Endothelial cell of umbilical vein (primary cell): ENCODE data around the gene FHOD3. TPM values are rescaled to one million over a fixed set of nuclear protein-coding genes. Genes with fewer than 3 reads are reported as not detected.

Experiments
- BruUV-seq: library from RNA; stranded (reverse); fragments of 400-500 nt; replicated peaks from 2 replicates; lab custom pipeline; 2021; lab: Mats Ljungman, UMichigan
- CTCF ChIA-PET: fragments of 300-600, 350-600 bp; sonication (Branson Sonifier 250); formaldehyde crosslinking; loops from one replicate; lab custom pipeline; 2021; ENCODE audit warnings: antibody characterized with exemption, inconsistent platforms; lab: Charles Lee
- POLR2A ChIA-PET: fragments of 300-600, 350-600 bp; sonication (Branson Sonifier 250); formaldehyde crosslinking; loops from one replicate; lab custom pipeline; 2021; ENCODE audit warnings: antibody characterized with exemption, inconsistent platforms; lab: Charles Lee
- DNase-seq: peaks from one replicate; pipeline ENCODE4 v3.0.0-alpha.2; 2011; ENCODE audit warnings: low read depth, low spot score
- FAIRE-seq: peaks from 2 replicates; lab custom pipeline; 2011; peaks lifted over from hg19 to GRCh38; lab: Jason Lieb, UNC
- H2AFZ ChIP-seq: 2 replicates; pipeline ENCODE4 v1.6.0; 2012; ENCODE audit warnings: low read depth, low read length, control low read depth, inconsistent platforms
- H3K27ac ChIP-seq: 2 replicates; pipeline ENCODE4 v1.5.1; 2011; ENCODE audit warnings: low read depth, mild to moderate bottlenecking, control low read depth, low read length, moderate library complexity; ENCODE audit not compliant: insufficient read depth
- H3K27me3 ChIP-seq, 2 experiments: 2 replicates each; pipeline versions ENCODE4 v1.6.0 to v1.6.1; 2011; ENCODE audit warnings: low read length in 2 of 2, mixed read lengths in 1 of 2; ENCODE audit not compliant: control insufficient read depth in 2 of 2, insufficient read depth in 2 of 2
- H3K36me3 ChIP-seq, 2 experiments: 2 replicates in 1 of 2; 3 replicates in 1 of 2; pipeline ENCODE4 v1.5.1; 2011; ENCODE audit warnings: low read length in 2 of 2, mild to moderate bottlenecking in 1 of 2, moderate library complexity in 1 of 2; ENCODE audit not compliant: control insufficient read depth in 2 of 2, insufficient read depth in 2 of 2; ENCODE audit errors: extremely low read depth in 1 of 2
- H3K4me1 ChIP-seq: 3 replicates; pipeline ENCODE4 v1.5.1; 2011; ENCODE audit warnings: mild to moderate bottlenecking, low read length; ENCODE audit not compliant: control insufficient read depth, insufficient read depth; ENCODE audit errors: extremely low read depth
- H3K4me2 ChIP-seq: 2 replicates; pipeline ENCODE4 v1.6.1; 2011; ENCODE audit warnings: low read length, control low read depth, mixed read lengths; ENCODE audit not compliant: insufficient read depth
- H3K4me3 ChIP-seq, 3 experiments: fragments of 200-600 bp in 1 of 3; sonication (generic), shearing (Covaris generic) in 1 of 3; replicated peaks in 1 of 3; 2 replicates each; pipeline ENCODE4 v1.5.1; 2011 to 2016; ENCODE audit warnings: control low read depth in 3 of 3, low read length in 3 of 3, mild to moderate bottlenecking in 2 of 3, inconsistent platforms in 1 of 3, low read depth in 1 of 3, moderate library complexity in 1 of 3; ENCODE audit not compliant: insufficient read depth in 1 of 3
- H3K79me2 ChIP-seq: 2 replicates; pipeline ENCODE4 v1.6.0; 2012; ENCODE audit warnings: low read length, inconsistent platforms; ENCODE audit not compliant: control insufficient read depth, insufficient read depth
- H3K9ac ChIP-seq: replicated peaks from 2 replicates; pipeline ENCODE3; 2011; ENCODE audit warnings: low read length, control low read depth; ENCODE audit not compliant: insufficient read depth; ENCODE audit errors: extremely low read depth
- H3K9me1 ChIP-seq: replicated peaks from 3 replicates; pipeline ENCODE4 v1.6.0; 2011; ENCODE audit warnings: mild to moderate bottlenecking, low read length; ENCODE audit not compliant: control insufficient read depth, insufficient read depth; ENCODE audit errors: extremely low read depth
- H3K9me3 ChIP-seq: replicated peaks from 2 replicates; pipeline ENCODE4 v1.5.1; 2012; ENCODE audit warnings: low read length, inconsistent platforms; ENCODE audit not compliant: control insufficient read depth, insufficient read depth
- H4K20me1 ChIP-seq: replicated peaks from 2 replicates; pipeline ENCODE3; 2011; ENCODE audit warnings: mild to moderate bottlenecking, low read length; ENCODE audit not compliant: control insufficient read depth, insufficient read depth; ENCODE audit errors: extremely low read depth
- EZH2 ChIP-seq: IDR thresholded peaks from 2 replicates; pipeline ENCODE4 v1.6.1; 2012; ENCODE audit warnings: borderline replicate concordance, low read depth, mild to moderate bottlenecking, moderate library complexity, low read length, inconsistent platforms; ENCODE audit not compliant: severe bottlenecking
- FOS ChIP-seq: IDR thresholded peaks from 2 replicates; pipeline ENCODE4 v1.6.1; 2011; ENCODE audit warnings: mild to moderate bottlenecking, low read length, moderate library complexity, borderline replicate concordance; ENCODE audit not compliant: insufficient read depth
- JUN ChIP-seq: IDR thresholded peaks from 2 replicates; pipeline ENCODE4 v1.6.1; 2011; ENCODE audit warnings: borderline replicate concordance, low read depth; ENCODE audit not compliant: insufficient read length, insufficient read depth
- MYC ChIP-seq: IDR thresholded peaks from one replicate; pipeline ENCODE4 v1.6.1; 2011; ENCODE audit warnings: mild to moderate bottlenecking, low read depth, low read length
- POLR2A ChIP-seq: IDR thresholded peaks from 2 replicates; pipeline ENCODE4 v1.6.1; 2012; ENCODE audit warnings: low read depth, mild to moderate bottlenecking, control low read depth, low read length
- dilution Hi-C: fragments of 300-500 bp; cut with MboI; formaldehyde crosslinking; loops from one replicate; pipeline ENCODE4 v1.15.0; 2019; ENCODE audit warnings: low sequenced_read_pairs; ENCODE audit not compliant: extremely low pct_ligation_motif_present
- intact Hi-C: fragments of 100-400 bp; cut with micrococcal nuclease; formaldehyde crosslinking; loops from one replicate; pipeline ENCODE4 v1.10.0; 2022
- polyA plus RNA-seq, 4 experiments: library from polyadenylated mRNA; depleted of rRNA in 3 of 4; stranded (reverse) in 3 of 4; unstranded in 1 of 4; fragments of >200 nt; gene quantifications; 2 replicates each; pipeline versions ENCODE4 v1.2.1 to v1.2.3, GENCODE V29; 2011 to 2012; ENCODE audit warnings: missing spikeins in 1 of 4
- total RNA-seq: library from RNA; stranded (reverse); gene quantifications from 2 replicates; pipeline ENCODE4 v1.2.3, GENCODE V29; 2021
- TF ChIP-seq, protein P1 (sequence below): IDR thresholded peaks from 2 replicates; pipeline ENCODE4 v1.6.1; 2011; ENCODE audit not compliant: insufficient read depth, insufficient read length
- TF ChIP-seq, protein P2 (sequence below), 2 donors: IDR thresholded peaks; 1 replicate in 1 of 2; 2 replicates in 1 of 2; pipeline ENCODE4 v1.5.1; 2011; ENCODE audit warnings: low read length in 2 of 2, mild to moderate bottlenecking in 2 of 2, moderate library complexity in 2 of 2, control low read depth in 1 of 2, inconsistent platforms in 1 of 2, low read depth in 1 of 2; ENCODE audit not compliant: insufficient read depth in 1 of 2; ENCODE audit errors: extremely low read depth in 1 of 2

FHOD3 gene
- total and polyA plus RNA-seq, 2 donors (not counting 3 experiments of a cell fraction or from before 2014, with no cell fraction given): 0.06 to 1.5 TPM

- DNase-seq (no peak), FAIRE-seq (no peak)
- Histone ChIP-seq H3K79me2 (no peaks in the 10 kb centered on the region), H3K9me1 (no peaks in the 10 kb centered on the region), H3K27me3 (no peaks in the 10 kb centered on the region), H4K20me1 (no peaks in the 10 kb centered on the region), H2AFZ (no peak overlapping the region), H3K4me1 (no peaks in the 10 kb centered on the region), H3K9ac (no peak overlapping the region), H3K27ac (no peak overlapping the region), H3K9me3 (no peaks in the 10 kb centered on the region), H3K4me3 (no peak overlapping the region), H3K36me3 (no peaks in the 10 kb centered on the region), H3K4me2 (no peak overlapping the region)
- ChIA-PET CTCF (no interaction called here), POLR2A (no interaction called here)
- dilution Hi-C loops: no loop called here
- TF ChIP-seq POLR2A (no peak), JUN (no peak), FOS (peak; percentile 60), EZH2 (no peak), MYC (no peak)
- TF ChIP-seq, protein P1, sequence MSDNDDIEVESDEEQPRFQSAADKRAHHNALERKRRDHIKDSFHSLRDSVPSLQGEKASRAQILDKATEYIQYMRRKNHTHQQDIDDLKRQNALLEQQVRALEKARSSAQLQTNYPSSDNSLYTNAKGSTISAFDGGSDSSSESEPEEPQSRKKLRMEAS: no peak
- TF ChIP-seq, protein P2, sequence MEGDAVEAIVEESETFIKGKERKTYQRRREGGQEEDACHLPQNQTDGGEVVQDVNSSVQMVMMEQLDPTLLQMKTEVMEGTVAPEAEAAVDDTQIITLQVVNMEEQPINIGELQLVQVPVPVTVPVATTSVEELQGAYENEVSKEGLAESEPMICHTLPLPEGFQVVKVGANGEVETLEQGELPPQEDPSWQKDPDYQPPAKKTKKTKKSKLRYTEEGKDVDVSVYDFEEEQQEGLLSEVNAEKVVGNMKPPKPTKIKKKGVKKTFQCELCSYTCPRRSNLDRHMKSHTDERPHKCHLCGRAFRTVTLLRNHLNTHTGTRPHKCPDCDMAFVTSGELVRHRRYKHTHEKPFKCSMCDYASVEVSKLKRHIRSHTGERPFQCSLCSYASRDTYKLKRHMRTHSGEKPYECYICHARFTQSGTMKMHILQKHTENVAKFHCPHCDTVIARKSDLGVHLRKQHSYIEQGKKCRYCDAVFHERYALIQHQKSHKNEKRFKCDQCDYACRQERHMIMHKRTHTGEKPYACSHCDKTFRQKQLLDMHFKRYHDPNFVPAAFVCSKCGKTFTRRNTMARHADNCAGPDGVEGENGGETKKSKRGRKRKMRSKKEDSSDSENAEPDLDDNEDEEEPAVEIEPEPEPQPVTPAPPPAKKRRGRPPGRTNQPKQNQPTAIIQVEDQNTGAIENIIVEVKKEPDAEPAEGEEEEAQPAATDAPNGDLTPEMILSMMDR (IDR thresholded peaks at IDR 0.05; ENCODE audit: extremely low read depth in 1 of 2, insufficient read depth in 1 of 2, low read depth in 1 of 2, low read length in 2 of 2): no peak
- BruUV-seq: no TSS peak
- intact Hi-C loops: no loop called here
Observed at GRCh38 chr18:36352384-36352783, 54.9 kb downstream of the FHOD3 start.
